HFFc6 (cell line): Measurements from ENCODE around the gene GNAZ. TPM values are rescaled to one million over a fixed set of nuclear protein-coding genes. Genes with fewer than 3 reads are reported as not detected.

Source experiments
- DNase-seq: peaks from one replicate; pipeline ENCODE4 v3.0.0-alpha.2; 2018
- H3K27ac Mint-ChIP-seq: 2 replicates; pipeline ENCODE4 v1.8.0; 2020; ENCODE audit warnings: mild to moderate bottlenecking, mixed read lengths
- H3K27me3 Mint-ChIP-seq: 2 replicates; pipeline ENCODE4 v1.8.0; 2021; ENCODE audit warnings: mild to moderate bottlenecking, moderate library complexity, mixed read lengths; ENCODE audit not compliant: insufficient read depth
- H3K36me3 Mint-ChIP-seq: 2 replicates; pipeline ENCODE4 v1.8.0; 2021; ENCODE audit warnings: low read depth, mixed read lengths
- H3K4me1 Mint-ChIP-seq: 2 replicates; pipeline ENCODE4 v1.8.0; 2020; ENCODE audit warnings: low read depth, mixed read lengths
- H3K4me3 Mint-ChIP-seq: 2 replicates; pipeline ENCODE4 v1.8.0; 2020; ENCODE audit warnings: mild to moderate bottlenecking, moderate library complexity, mixed read lengths
- H3K9me3 Mint-ChIP-seq: 2 replicates; pipeline ENCODE4 v1.8.0; 2020; ENCODE audit warnings: mild to moderate bottlenecking, mixed read lengths
- CTCF ChIP-seq: fragments of 200-600 bp; sonication (generic); IDR thresholded peaks from 2 replicates; pipeline ENCODE4 v1.5.0; 2021; ENCODE audit warnings: antibody characterized with exemption, mild to moderate bottlenecking
- total RNA-seq, 6 experiments: library from RNA; stranded (reverse); fragmentation: NEBNext Ultra II Directional; extraction: Animal tissue kit (Norgen Biotek cat#: 25700); gene quantifications; 2 replicates in 1 of 6; 3 replicates in 5 of 6; pipeline ENCODE4 v1.2.3, GENCODE V29; 2021

Gene GNAZ
- total RNA-seq, 6 experiments from 2014 or later: 19.0 to 22.5 (median 20.1) TPM

DNA sequence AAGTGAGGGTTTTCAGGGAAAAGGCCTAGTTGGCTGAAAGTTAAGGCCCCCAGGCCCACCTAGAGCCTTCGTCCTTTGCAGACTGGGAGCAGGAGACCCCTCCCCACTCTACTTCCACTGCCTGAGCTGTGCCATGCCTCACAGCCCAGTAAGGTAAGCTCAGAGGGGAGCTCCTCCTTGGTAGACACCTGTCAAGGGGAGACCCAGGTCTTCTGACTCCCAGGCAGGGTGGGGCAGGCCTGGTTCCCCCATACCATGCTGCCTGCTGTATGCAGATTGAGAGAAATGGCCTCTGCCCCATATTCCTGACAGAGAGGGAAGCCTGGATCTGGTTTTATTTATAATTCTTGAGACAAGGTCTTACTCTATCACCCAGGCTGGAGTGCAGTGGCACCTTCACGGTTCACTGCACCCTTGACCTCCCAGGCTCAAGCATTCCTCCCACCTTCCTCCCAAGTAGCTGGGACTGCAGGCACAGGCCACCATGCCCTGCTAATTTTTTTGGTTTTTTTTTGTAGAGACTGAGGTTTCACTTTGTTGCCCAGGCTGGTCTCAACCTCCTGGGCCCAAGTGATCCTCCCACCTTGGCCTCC, 75.7 kb downstream of the GNAZ start:
- no peaks in the 10 kb centered on the region for H3K9me3 Mint-ChIP-seq
- H3K27ac Mint-ChIP-seq: peak overlapping the region; percentile 95
- H3K4me3 Mint-ChIP-seq: peak overlapping the region; percentile 94
- TF ChIP-seq CTCF: no peak
- DNase-seq: no peak
- H3K4me1 Mint-ChIP-seq: peaks cover 36% of the 10 kb centered on the region
- H3K27me3 Mint-ChIP-seq: peaks cover under 1% of the 10 kb centered on the region
- H3K36me3 Mint-ChIP-seq: no peaks in the 10 kb centered on the region

- TF ChIP-seq CTCF: no peak
- Mint-ChIP-seq H3K36me3 (no peaks in the 10 kb centered on the region), H3K27ac (peak overlapping the region; percentile 95), H3K9me3 (no peaks in the 10 kb centered on the region), H3K4me1 (peaks cover 36% of the 10 kb centered on the region), H3K27me3 (no peaks in the 10 kb centered on the region; the same call in 1 of the 2 replicates), H3K4me3 (peak overlapping the region; percentile 94)
- peak; percentile 21 for DNase-seq
These were observed 76.3 kb downstream of the GNAZ start for GRCh38 chr22:23146478-23147205.

GRCh38 chr22:23147617-23148387, 77.5 kb downstream of the GNAZ start:
- H3K4me3 Mint-ChIP-seq: no peak overlapping the region
- H3K27me3 Mint-ChIP-seq: no peaks in the 10 kb centered on the region; the same call in 1 of the 2 replicates

GRCh38 chr22:23149743-23150238, 79.5 kb downstream of the GNAZ start:
- no peak for DNase-seq
- no peaks in the 10 kb centered on the region; the same call in 1 of the 2 replicates for H3K27me3 Mint-ChIP-seq
- no peaks in the 10 kb centered on the region; the same call in 1 of the 2 replicates for H3K36me3 Mint-ChIP-seq
- no peak overlapping the region for H3K4me3 Mint-ChIP-seq
- no peak overlapping the region for H3K27ac Mint-ChIP-seq
- no peak for TF ChIP-seq CTCF
- peaks cover 30% of the 10 kb centered on the region for H3K4me1 Mint-ChIP-seq
- no peaks in the 10 kb centered on the region for H3K9me3 Mint-ChIP-seq

More at GRCh38 chr22:23147617-23148387, 77.5 kb downstream of the GNAZ start:
- peaks cover 33% of the 10 kb centered on the region for H3K4me1 Mint-ChIP-seq
- H3K36me3 Mint-ChIP-seq: no peaks in the 10 kb centered on the region; the same call in 1 of the 2 replicates
- H3K27ac Mint-ChIP-seq: no peak overlapping the region
- no peak for TF ChIP-seq CTCF
- no peak for DNase-seq
- no peaks in the 10 kb centered on the region for H3K9me3 Mint-ChIP-seq

GRCh38 chr22:23150762-23151161, 80.4 kb downstream of the GNAZ start:
- no peak for DNase-seq

More at GRCh38 chr22:23150762-23151161, 80.4 kb downstream of the GNAZ start:
- Mint-ChIP-seq H3K27me3 (no peaks in the 10 kb centered on the region; the same call in 1 of the 2 replicates), H3K27ac (no peak overlapping the region), H3K9me3 (no peaks in the 10 kb centered on the region), H3K4me3 (no peak overlapping the region), H3K4me1 (peaks cover 22% of the 10 kb centered on the region), H3K36me3 (peaks cover 8% of the 10 kb centered on the region; the same call in 1 of the 2 replicates)
- TF ChIP-seq CTCF: no peak
